GM21576 (cell line): ENCODE measurements around the gene TMX1.

Source experiments
- ATAC-seq: cut with Tn5 transposase; IDR thresholded peaks from one replicate; pipeline ENCODE4 v1.9.1; 2021; ENCODE audit warnings: mild to moderate bottlenecking, moderate library complexity; ENCODE audit not compliant: unreplicated experiment

Gene TMX1

GRCh38 chr14:51242545-51243490, 2.8 kb downstream of the TMX1 start:
- no peak for ATAC-seq

GRCh38 chr14:51244591-51244990, 4.5 kb downstream of the TMX1 start:
- ATAC-seq: no peak

- ATAC-seq: no peak
Observed at GRCh38 chr14:51246032-51246431, 6.0 kb downstream of the TMX1 start.

GRCh38 chr14:51248016-51248987, 8.3 kb downstream of the TMX1 start:
- ATAC-seq: peak; percentile 92

- no peak for ATAC-seq
Observed at GRCh38 chr14:51251486-51251885, 11.4 kb downstream of the TMX1 start.

- ATAC-seq: no peak
Observed at GRCh38 chr14:51253880-51254279, 13.8 kb downstream of the TMX1 start.

GRCh38 chr14:51258280-51258679, 18.2 kb downstream of the TMX1 start:
- no peak for ATAC-seq

- ATAC-seq: no peak
Observed at GRCh38 chr14:51258788-51259187, 18.7 kb downstream of the TMX1 start.

GRCh38 chr14:51260225-51260624, 20.2 kb downstream of the TMX1 start:
- ATAC-seq: no peak

- ATAC-seq: no peak
Observed at GRCh38 chr14:51261151-51261550, 21.1 kb downstream of the TMX1 start.

- ATAC-seq: no peak
Observed at GRCh38 chr14:51262868-51263267, 22.8 kb downstream of the TMX1 start.

- no peak for ATAC-seq
Observed at GRCh38 chr14:51269634-51270033, 29.6 kb downstream of the TMX1 start.

- ATAC-seq: no peak
Observed at GRCh38 chr14:51276605-51277004, 36.6 kb downstream of the TMX1 start.

GRCh38 chr14:51277753-51278415, 37.8 kb downstream of the TMX1 start:
- no peak for ATAC-seq

GRCh38 chr14:51282517-51282916, 42.5 kb downstream of the TMX1 start:
- ATAC-seq: no peak

- ATAC-seq: peak; percentile 53
Observed at GRCh38 chr14:51283402-51284085, 43.5 kb downstream of the TMX1 start.

GRCh38 chr14:51284241-51284640, 44.2 kb downstream of the TMX1 start:
- ATAC-seq: no peak

GRCh38 chr14:51285120-51285519, 45.1 kb downstream of the TMX1 start:
- ATAC-seq: peak; percentile 68

GRCh38 chr14:51289169-51289568, 49.1 kb downstream of the TMX1 start:
- ATAC-seq: no peak

- ATAC-seq: no peak
Observed at GRCh38 chr14:51290132-51290531, 50.1 kb downstream of the TMX1 start.
